Neural progenitor cell (in vitro differentiated cells): ENCODE measurements around the gene FUNDC2. TPM values are rescaled to one million over a fixed set of nuclear protein-coding genes. Genes with fewer than 3 reads are reported as not detected.

Experiments used
- DNase-seq: peaks from one replicate; pipeline ENCODE4 v3.0.0-alpha.2; 2016; ENCODE audit warnings: low spot score
- H2AFZ ChIP-seq: fragments of 200-600 bp; sonication (generic); replicated peaks from 2 replicates; pipeline ENCODE4 v1.6.1; 2016; ENCODE audit warnings: antibody characterized with exemption
- H3F3A ChIP-seq: fragments of 200-600 bp; sonication (generic); 2 replicates; pipeline ENCODE4 v1.6.1; 2016; ENCODE audit warnings: antibody characterized with exemption, low read depth
- H3K27ac ChIP-seq: fragments of 200-600 bp; sonication (generic); 2 replicates; pipeline ENCODE4 v1.5.1; 2016; ENCODE audit warnings: mild to moderate bottlenecking
- H3K27me3 ChIP-seq: fragments of 200-600 bp; sonication (generic); 2 replicates; pipeline ENCODE4 v1.6.1; 2016; ENCODE audit warnings: mild to moderate bottlenecking, moderate library complexity
- H3K36me3 ChIP-seq: fragments of 200-600 bp; sonication (generic); 2 replicates; pipeline ENCODE4 v1.5.1; 2016
- H3K4me1 ChIP-seq: fragments of 200-600 bp; sonication (generic); 2 replicates; pipeline ENCODE4 v1.6.1; 2016; ENCODE audit warnings: mixed run types
- H3K4me2 ChIP-seq: fragments of 200-600 bp; sonication (generic); 2 replicates; pipeline ENCODE4 v1.6.1; 2016
- H3K4me3 ChIP-seq: fragments of 200-600 bp; sonication (generic); 2 replicates; pipeline ENCODE4 v1.5.1; 2016
- H3K79me2 ChIP-seq: fragments of 200-600 bp; sonication (generic); 2 replicates; pipeline ENCODE4 v1.6.1; 2016; ENCODE audit warnings: low read depth
- H3K9ac ChIP-seq: fragments of 200-600 bp; sonication (generic); 2 replicates; pipeline ENCODE4 v1.6.1; 2016
- H3K9me3 ChIP-seq: fragments of 200-600 bp; sonication (generic); 2 replicates; pipeline ENCODE4 v1.5.1; 2016; ENCODE audit warnings: low read depth
- H4K20me1 ChIP-seq: fragments of 200-600 bp; sonication (generic); 2 replicates; pipeline ENCODE4 v1.6.1; 2016; ENCODE audit warnings: low read depth
- H3K27ac Mint-ChIP-seq: 3 replicates; pipeline ENCODE4 v1.8.0; 2021; ENCODE audit warnings: mixed read lengths
- H3K27me3 Mint-ChIP-seq: 2 replicates; pipeline ENCODE4 v1.8.0; 2022; ENCODE audit warnings: low read depth, mild to moderate bottlenecking, inconsistent platforms, moderate library complexity, mixed read lengths; ENCODE audit not compliant: insufficient read depth
- H3K36me3 Mint-ChIP-seq: 3 replicates; pipeline ENCODE4 v1.8.0; 2021; ENCODE audit warnings: mixed read lengths
- H3K4me1 Mint-ChIP-seq: 3 replicates; pipeline ENCODE4 v1.8.0; 2021; ENCODE audit warnings: mixed read lengths
- H3K4me3 Mint-ChIP-seq: 3 replicates; pipeline ENCODE4 v1.8.0; 2021; ENCODE audit warnings: mild to moderate bottlenecking, moderate library complexity, mixed read lengths
- H3K9me3 Mint-ChIP-seq: 3 replicates; pipeline ENCODE4 v1.8.0; 2020; ENCODE audit warnings: mixed read lengths
- EZH2 ChIP-seq: fragments of 200-600 bp; sonication (generic); IDR thresholded peaks from 2 replicates; pipeline ENCODE4 v1.6.1; 2017; ENCODE audit warnings: antibody characterized with exemption, mild to moderate bottlenecking, moderate library complexity
- EZH2phosphoT487 ChIP-seq: fragments of 200-600 bp; sonication (generic); IDR thresholded peaks from 2 replicates; pipeline ENCODE4 v1.6.1; 2017; ENCODE audit warnings: antibody characterized with exemption
- total RNA-seq: library from RNA; depleted of rRNA; stranded (reverse); fragments of >200 nt; gene quantifications from 2 replicates; pipeline ENCODE4 v1.2.3, GENCODE V29; 2015; ENCODE audit warnings: low replicate concordance
- TF ChIP-seq, protein P1 (sequence below): fragments of 200-600 bp; sonication (generic); IDR thresholded peaks from 2 replicates; pipeline ENCODE4 v1.5.1; 2017; ENCODE audit warnings: antibody characterized with exemption, mild to moderate bottlenecking

FUNDC2 gene
- total RNA-seq, 1 donor from 2014 or later = 70.9 TPM

- Mint-ChIP-seq H3K27ac (no peak overlapping the region), H3K4me3 (peak overlapping the region; percentile 86), H3K27me3 (no peaks in the 10 kb centered on the region), H3K4me1 (peaks cover 23% of the 10 kb centered on the region), H3K36me3 (no peaks in the 10 kb centered on the region), H3K9me3 (peaks cover 8% of the 10 kb centered on the region)
- DNase-seq = no peak
- Histone ChIP-seq H3K4me2 (peak overlapping the region; percentile 73), H2AFZ (no peak overlapping the region), H3K4me3 (peak overlapping the region; percentile 59), H3K36me3 (no peaks in the 10 kb centered on the region), H4K20me1 (no peaks in the 10 kb centered on the region), H3K9me3 (peaks cover 4% of the 10 kb centered on the region), H3K4me1 (no peaks in the 10 kb centered on the region), H3K27ac (no peak overlapping the region), H3K27me3 (no peaks in the 10 kb centered on the region), H3K9ac (no peak overlapping the region), H3F3A (peaks cover 3% of the 10 kb centered on the region), H3K79me2 (peaks cover 29% of the 10 kb centered on the region)
- no peak for TF ChIP-seq EZH2phosphoT487
- TF ChIP-seq, protein P1, sequence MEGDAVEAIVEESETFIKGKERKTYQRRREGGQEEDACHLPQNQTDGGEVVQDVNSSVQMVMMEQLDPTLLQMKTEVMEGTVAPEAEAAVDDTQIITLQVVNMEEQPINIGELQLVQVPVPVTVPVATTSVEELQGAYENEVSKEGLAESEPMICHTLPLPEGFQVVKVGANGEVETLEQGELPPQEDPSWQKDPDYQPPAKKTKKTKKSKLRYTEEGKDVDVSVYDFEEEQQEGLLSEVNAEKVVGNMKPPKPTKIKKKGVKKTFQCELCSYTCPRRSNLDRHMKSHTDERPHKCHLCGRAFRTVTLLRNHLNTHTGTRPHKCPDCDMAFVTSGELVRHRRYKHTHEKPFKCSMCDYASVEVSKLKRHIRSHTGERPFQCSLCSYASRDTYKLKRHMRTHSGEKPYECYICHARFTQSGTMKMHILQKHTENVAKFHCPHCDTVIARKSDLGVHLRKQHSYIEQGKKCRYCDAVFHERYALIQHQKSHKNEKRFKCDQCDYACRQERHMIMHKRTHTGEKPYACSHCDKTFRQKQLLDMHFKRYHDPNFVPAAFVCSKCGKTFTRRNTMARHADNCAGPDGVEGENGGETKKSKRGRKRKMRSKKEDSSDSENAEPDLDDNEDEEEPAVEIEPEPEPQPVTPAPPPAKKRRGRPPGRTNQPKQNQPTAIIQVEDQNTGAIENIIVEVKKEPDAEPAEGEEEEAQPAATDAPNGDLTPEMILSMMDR = no peak
- no peak for TF ChIP-seq EZH2
Observed at GRCh38 chrX:155069414-155069813, 42.8 kb downstream of the FUNDC2 start.

DNA sequence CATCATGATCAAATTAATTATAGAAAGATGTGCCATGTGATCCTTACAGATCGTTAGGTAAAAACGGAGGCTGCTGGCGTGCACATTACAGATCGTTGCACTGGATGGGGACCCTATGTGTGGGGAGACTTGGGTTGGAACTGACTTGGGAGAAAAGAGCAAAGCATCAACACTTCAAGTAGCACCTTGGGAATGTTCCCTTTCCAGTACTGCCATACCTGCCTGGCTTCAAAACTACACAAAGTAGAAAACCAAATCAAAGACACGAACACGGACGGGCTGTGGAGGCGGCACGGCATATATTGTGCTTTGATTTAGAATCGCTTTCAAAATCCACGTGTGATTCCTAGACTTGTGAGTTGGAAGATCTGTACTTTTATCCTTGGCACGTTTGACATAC lies 43.4 kb downstream of the FUNDC2 start:
- no peak for TF ChIP-seq EZH2phosphoT487
- TF ChIP-seq, protein P1 = no peak
- TF ChIP-seq EZH2 = no peak
- Histone ChIP-seq H3K79me2 (peaks cover 29% of the 10 kb centered on the region), H3K9ac (no peak overlapping the region), H3F3A (peaks cover 3% of the 10 kb centered on the region), H3K36me3 (no peaks in the 10 kb centered on the region), H3K4me2 (peak overlapping the region; percentile 73), H4K20me1 (no peaks in the 10 kb centered on the region), H3K9me3 (peaks cover 4% of the 10 kb centered on the region), H3K27ac (no peak overlapping the region), H3K4me1 (no peaks in the 10 kb centered on the region), H3K27me3 (no peaks in the 10 kb centered on the region), H2AFZ (peak overlapping the region; percentile 74), H3K4me3 (peak overlapping the region; percentile 59)
- Mint-ChIP-seq H3K4me3 (peak overlapping the region; percentile 86), H3K4me1 (peaks cover 23% of the 10 kb centered on the region), H3K36me3 (no peaks in the 10 kb centered on the region), H3K9me3 (peaks cover 8% of the 10 kb centered on the region), H3K27ac (no peak overlapping the region), H3K27me3 (no peaks in the 10 kb centered on the region)
- peak; percentile 4 for DNase-seq

DNA sequence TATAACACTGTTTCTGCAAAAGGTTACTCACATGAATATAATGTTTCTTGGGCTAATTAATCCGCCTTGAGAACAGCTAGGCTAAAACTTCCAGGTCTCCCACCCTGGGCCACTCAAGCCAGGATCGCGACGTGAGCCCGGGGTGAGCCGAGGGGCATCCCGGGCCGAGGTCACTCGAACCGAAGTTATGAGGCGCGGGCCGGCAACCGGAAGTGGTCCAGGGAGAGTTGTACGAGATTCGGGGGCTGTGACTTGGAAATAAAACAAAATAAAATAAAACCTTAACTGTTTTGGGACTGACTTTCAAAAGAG lies 44.0 kb downstream of the FUNDC2 start:
- Histone ChIP-seq H4K20me1 (no peaks in the 10 kb centered on the region), H3K4me2 (peak overlapping the region; percentile 73), H3K79me2 (peaks cover 29% of the 10 kb centered on the region), H2AFZ (peak overlapping the region; percentile 74), H3K27ac (peak overlapping the region; percentile 8), H3K4me1 (no peaks in the 10 kb centered on the region), H3K27me3 (no peaks in the 10 kb centered on the region), H3K9ac (no peak overlapping the region), H3K4me3 (peak overlapping the region; percentile 59), H3F3A (peaks cover 3% of the 10 kb centered on the region), H3K9me3 (peaks cover 4% of the 10 kb centered on the region), H3K36me3 (no peaks in the 10 kb centered on the region)
- H3K9me3 Mint-ChIP-seq = peaks cover 7% of the 10 kb centered on the region
- no peaks in the 10 kb centered on the region for H3K27me3 Mint-ChIP-seq
- H3K4me1 Mint-ChIP-seq = peaks cover 23% of the 10 kb centered on the region
- H3K27ac Mint-ChIP-seq = no peak overlapping the region
- DNase-seq = no peak
- H3K36me3 Mint-ChIP-seq = no peaks in the 10 kb centered on the region
- H3K4me3 Mint-ChIP-seq = peak overlapping the region; percentile 86
- TF ChIP-seq EZH2phosphoT487 = no peak
- TF ChIP-seq, protein P1 = no peak
- TF ChIP-seq EZH2 = no peak
